Testis (tissue), 3 donors: ENCODE data around the gene SCFD2. TPM values are rescaled to one million over a fixed set of nuclear protein-coding genes. Genes with fewer than 3 reads are reported as not detected.

Experiments used
- DNase-seq: peaks from one replicate; pipeline ENCODE4 v3.0.0-alpha.2; 2019
- H3K27ac ChIP-seq, 2 donors: fragments of 200-600 bp; sonication (generic); one replicate each; pipeline ENCODE4 v1.5.1; 2019
- H3K27me3 ChIP-seq: fragments of 200-600 bp; sonication (generic); one replicate; pipeline ENCODE4 v1.5.1; 2019
- H3K36me3 ChIP-seq: fragments of 200-600 bp; sonication (generic); one replicate; pipeline ENCODE4 v1.5.1; 2017; ENCODE audit warnings: low read depth; ENCODE audit errors: missing control alignments
- H3K4me1 ChIP-seq: fragments of 200-600 bp; sonication (generic); one replicate; pipeline ENCODE4 v1.5.1; 2019
- H3K4me3 ChIP-seq, 2 donors: fragments of 200-600 bp; sonication (generic); one replicate each; pipeline ENCODE4 v1.5.1; 2017 to 2019
- H3K9me3 ChIP-seq: fragments of 200-600 bp; sonication (generic); one replicate; pipeline ENCODE4 v1.5.1; 2017
- POLR2A ChIP-seq: fragments of 450-650 bp; IDR thresholded peaks from one replicate; pipeline ENCODE4 v1.6.1; 2017; ENCODE audit warnings: antibody characterized with exemption, mild to moderate bottlenecking, moderate library complexity
- WGBS, 2 donors: methylation state at CpG; one replicate each; pipeline ENCODE4 v1.1.5; 2018; 5-methylcytosine and 5-hydroxymethylcytosine counted together
- intact Hi-C: fragments of 100-400 bp; cut with DNase I; formaldehyde crosslinking; loops from one replicate; pipeline ENCODE4 v1.15.1; 2023; ENCODE audit warnings: low total_unique reads
- polyA plus RNA-seq: library from polyadenylated mRNA; stranded (reverse); fragments of 350-450 nt; fragmentation: Illumina TruSeq; extraction: RNeasy Lipid Tissue Mini Kit (QIAGEN cat#74804); gene quantifications from one replicate; pipeline ENCODE4 v1.2.3, GENCODE V29; 2014; ENCODE audit warnings: low read depth, low replicate concordance; ENCODE audit not compliant: insufficient read depth
- total RNA-seq, 2 donors: library from RNA; depleted of rRNA; stranded (reverse); fragments of >200 nt; gene quantifications; one replicate each; pipeline ENCODE4 v1.2.3, GENCODE V29; 2016
- TF ChIP-seq, protein P1 (sequence below), 3 experiments: fragments of 450-650 bp in 2 of 3; fragments of 200-600 bp in 1 of 3; sonication (generic) in 1 of 3; IDR thresholded peaks; one replicate each; pipeline ENCODE4 v1.5.1; 2016 to 2019; ENCODE audit warnings: antibody characterized with exemption in 3 of 3, mild to moderate bottlenecking in 2 of 3, moderate library complexity in 1 of 3

SCFD2 gene
- total and polyA plus RNA-seq, 3 donors from 2014 or later = 6.0 to 24.5 (median 21.3) TPM

DNA sequence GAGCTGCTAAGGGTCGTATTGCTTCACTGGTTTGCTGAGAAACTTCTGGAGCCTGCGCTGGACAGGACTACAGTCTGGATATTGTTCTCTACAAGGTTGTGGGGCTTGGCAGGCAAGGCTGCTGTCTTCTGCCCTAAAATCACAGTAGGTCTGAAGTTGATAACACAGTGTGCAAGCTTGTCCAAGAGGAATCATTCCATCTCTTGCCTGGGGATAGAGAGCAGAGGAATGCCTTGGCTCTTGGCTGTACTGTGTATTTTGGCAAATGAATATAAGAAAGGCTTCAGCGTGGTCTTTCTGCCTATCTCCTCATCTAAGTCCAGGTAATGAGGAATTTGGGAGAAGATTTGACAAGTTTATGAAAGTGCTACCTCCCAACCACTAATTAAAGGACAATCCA, 513.1 kb downstream of the SCFD2 start:
- H3K36me3 ChIP-seq = no peaks in the 10 kb centered on the region
- peaks cover 7% of the 10 kb centered on the region for H3K4me1 ChIP-seq
- H3K9me3 ChIP-seq = no peaks in the 10 kb centered on the region
- intact Hi-C loops = no loop called here
- H3K27ac ChIP-seq = peak overlapping the region in 1 of 2 donors; percentile 13
- H3K27me3 ChIP-seq = no peaks in the 10 kb centered on the region
- no peak for TF ChIP-seq POLR2A
- TF ChIP-seq, protein P1, sequence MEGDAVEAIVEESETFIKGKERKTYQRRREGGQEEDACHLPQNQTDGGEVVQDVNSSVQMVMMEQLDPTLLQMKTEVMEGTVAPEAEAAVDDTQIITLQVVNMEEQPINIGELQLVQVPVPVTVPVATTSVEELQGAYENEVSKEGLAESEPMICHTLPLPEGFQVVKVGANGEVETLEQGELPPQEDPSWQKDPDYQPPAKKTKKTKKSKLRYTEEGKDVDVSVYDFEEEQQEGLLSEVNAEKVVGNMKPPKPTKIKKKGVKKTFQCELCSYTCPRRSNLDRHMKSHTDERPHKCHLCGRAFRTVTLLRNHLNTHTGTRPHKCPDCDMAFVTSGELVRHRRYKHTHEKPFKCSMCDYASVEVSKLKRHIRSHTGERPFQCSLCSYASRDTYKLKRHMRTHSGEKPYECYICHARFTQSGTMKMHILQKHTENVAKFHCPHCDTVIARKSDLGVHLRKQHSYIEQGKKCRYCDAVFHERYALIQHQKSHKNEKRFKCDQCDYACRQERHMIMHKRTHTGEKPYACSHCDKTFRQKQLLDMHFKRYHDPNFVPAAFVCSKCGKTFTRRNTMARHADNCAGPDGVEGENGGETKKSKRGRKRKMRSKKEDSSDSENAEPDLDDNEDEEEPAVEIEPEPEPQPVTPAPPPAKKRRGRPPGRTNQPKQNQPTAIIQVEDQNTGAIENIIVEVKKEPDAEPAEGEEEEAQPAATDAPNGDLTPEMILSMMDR (IDR thresholded peaks at IDR 0.05) = no peak
- H3K4me3 ChIP-seq = no peak overlapping the region
- 54 to 59% methylated on average over 3 of the region's 3 CpGs for WGBS, 2 donors
- no peak for DNase-seq

DNA sequence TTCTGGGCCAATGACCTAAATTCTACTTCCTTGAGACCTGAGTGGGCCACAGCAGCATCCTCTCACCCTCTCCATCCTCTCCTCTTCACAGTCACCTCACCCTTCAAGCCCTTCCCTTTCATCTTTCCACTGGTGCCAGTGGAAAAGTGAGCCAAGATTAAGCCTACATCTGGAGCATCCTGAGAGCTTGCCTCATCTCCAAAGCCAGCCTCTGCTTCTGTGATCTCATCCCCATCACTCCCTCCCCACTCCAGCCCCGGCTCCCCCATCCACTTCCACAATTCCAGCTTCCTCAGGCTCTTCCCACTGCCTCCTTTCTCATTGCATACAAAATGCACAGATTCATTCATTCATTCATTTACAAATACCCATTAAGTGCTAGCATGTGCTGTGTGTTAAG, 513.8 kb downstream of the SCFD2 start:
- no peaks in the 10 kb centered on the region for H3K27me3 ChIP-seq
- H3K27ac ChIP-seq = no peak overlapping the region
- H3K4me1 ChIP-seq = peaks cover 7% of the 10 kb centered on the region
- intact Hi-C loops = no loop called here
- WGBS, 2 donors = 76 to 80% methylated on average over 1 of the region's 1 CpG
- no peaks in the 10 kb centered on the region for H3K36me3 ChIP-seq
- no peak overlapping the region for H3K4me3 ChIP-seq
- TF ChIP-seq POLR2A = no peak
- TF ChIP-seq, protein P1 (IDR thresholded peaks at IDR 0.05) = no peak
- no peak for DNase-seq
- no peaks in the 10 kb centered on the region for H3K9me3 ChIP-seq

DNA sequence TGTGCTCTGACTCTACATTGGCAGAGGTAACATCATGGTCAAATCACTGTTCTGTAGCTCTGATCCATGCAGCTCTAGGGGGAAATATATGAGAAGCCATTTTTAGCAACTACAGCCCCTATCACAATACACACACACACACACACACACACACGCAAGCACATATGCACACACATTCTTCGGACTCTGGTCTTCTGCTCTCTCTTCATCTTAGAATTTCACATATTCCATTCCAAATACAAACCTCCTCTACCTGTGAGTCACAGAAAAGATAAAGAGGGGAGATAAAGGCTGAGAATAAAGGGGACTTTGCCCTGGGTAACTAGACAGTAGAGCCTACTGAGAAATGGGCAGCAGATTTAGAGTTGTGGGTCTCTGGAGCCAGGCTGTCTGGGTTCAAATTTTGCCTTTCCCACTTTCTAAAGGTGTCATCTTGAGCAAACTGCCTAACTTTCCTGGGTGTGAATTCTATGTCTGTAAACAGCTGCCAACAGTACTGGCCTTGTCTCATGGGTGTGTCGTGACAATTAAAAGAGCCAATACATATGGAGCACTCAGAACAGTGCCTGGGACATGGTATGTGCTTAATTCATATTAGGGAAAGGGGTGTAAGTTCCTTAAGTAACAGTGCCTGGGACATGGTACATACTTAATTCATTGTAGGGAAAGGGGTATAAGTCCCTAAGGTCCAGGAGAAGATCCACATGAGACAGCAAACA, 515.3 kb downstream of the SCFD2 start:
- TF ChIP-seq, protein P1 (IDR thresholded peaks at IDR 0.05) = no peak
- TF ChIP-seq POLR2A = no peak
- Histone ChIP-seq H3K4me3 (no peak overlapping the region), H3K27me3 (no peaks in the 10 kb centered on the region), H3K27ac (no peak overlapping the region), H3K9me3 (no peaks in the 10 kb centered on the region), H3K4me1 (peaks cover 7% of the 10 kb centered on the region), H3K36me3 (no peaks in the 10 kb centered on the region)
- DNase-seq = no peak
- WGBS, 2 donors = 91 to 94% methylated on average over 3 of the region's 3 CpGs
- intact Hi-C loops = no loop called here

DNA sequence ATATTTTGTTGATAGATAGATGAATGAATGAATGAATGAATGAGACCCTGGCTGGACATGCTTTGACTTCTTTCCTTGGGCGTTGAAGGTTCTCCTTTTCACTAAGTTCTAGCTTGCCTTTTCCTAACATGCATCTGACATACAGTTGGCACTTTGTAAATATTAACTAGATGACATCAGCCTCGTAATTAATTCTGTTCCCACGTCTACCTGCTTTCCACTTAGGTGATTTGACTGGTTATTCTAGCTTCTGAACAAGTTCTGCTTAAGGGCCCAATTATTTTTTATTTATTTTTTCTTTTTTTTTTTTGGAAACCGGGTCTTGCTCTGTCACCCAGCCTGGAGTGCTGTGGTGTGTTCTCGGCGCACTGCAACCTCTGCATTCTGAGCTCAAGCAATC, 517.6 kb downstream of the SCFD2 start:
- H3K4me3 ChIP-seq = no peak overlapping the region
- peaks cover 3% of the 10 kb centered on the region for H3K4me1 ChIP-seq
- intact Hi-C loops = no loop called here
- H3K36me3 ChIP-seq = no peaks in the 10 kb centered on the region
- TF ChIP-seq, protein P1 (IDR thresholded peaks at IDR 0.05) = no peak
- TF ChIP-seq POLR2A = no peak
- H3K27ac ChIP-seq = no peak overlapping the region
- no peak for DNase-seq
- WGBS, 2 donors = 85 to 98% methylated on average over 6 of the region's 6 CpGs
- no peaks in the 10 kb centered on the region for H3K9me3 ChIP-seq
- H3K27me3 ChIP-seq = no peaks in the 10 kb centered on the region

DNA sequence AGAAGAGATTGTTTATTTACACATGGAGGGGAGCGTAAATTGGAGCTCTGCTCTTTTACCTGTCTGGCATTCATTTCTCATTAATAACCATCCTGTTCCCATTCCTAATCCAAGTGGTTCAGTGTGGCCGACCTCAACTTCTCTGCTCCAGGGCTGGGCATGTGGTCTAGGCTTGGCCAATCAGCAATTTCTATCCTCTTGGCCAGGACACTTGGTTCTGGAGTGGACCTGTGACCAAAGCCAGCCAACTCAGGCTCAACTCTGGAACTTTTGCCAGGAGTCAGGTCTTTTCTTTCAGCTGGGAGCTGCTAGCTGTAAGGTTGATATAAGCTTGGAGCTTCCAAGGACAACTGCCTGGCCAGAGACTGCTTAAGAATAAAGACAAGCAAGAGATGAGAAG, 519.4 kb downstream of the SCFD2 start:
- Histone ChIP-seq H3K36me3 (no peaks in the 10 kb centered on the region), H3K4me1 (peaks cover 16% of the 10 kb centered on the region), H3K27ac (no peak overlapping the region), H3K9me3 (no peaks in the 10 kb centered on the region), H3K4me3 (no peak overlapping the region), H3K27me3 (no peaks in the 10 kb centered on the region)
- intact Hi-C loops = no loop called here
- TF ChIP-seq, protein P1 (IDR thresholded peaks at IDR 0.05) = no peak
- TF ChIP-seq POLR2A = no peak
- DNase-seq = peak; percentile 32
- 51 to 72% methylated on average over 2 of the region's 2 CpGs for whole genome bisulfite sequencing, 2 donors
